Liver (tissue), 3 donors: Measurements from ENCODE around the gene NOPCHAP1.

Experiments
- ATF3 ChIP-seq: IDR thresholded peaks from 2 replicates; pipeline ENCODE4 v1.6.1; 2016; ENCODE audit warnings: antibody characterized with exemption
- CTCF ChIP-seq: fragments of 150-350 bp; IDR thresholded peaks from 2 replicates; pipeline ENCODE4 v1.5.1; 2017; ENCODE audit warnings: improper control_type of control experiment, low read depth, low read length; ENCODE audit not compliant: missing input control
- RAD21 ChIP-seq, 2 donors: IDR thresholded peaks; 2 replicates each; pipeline ENCODE4 v1.6.1; 2016; ENCODE audit warnings: antibody characterized with exemption in 2 of 2, mild to moderate bottlenecking in 2 of 2
- donor health status: healthy.
- donor health status: healthy.

GRCh38 chr12:105014603-105015002 lies 28.5 kb downstream of the NOPCHAP1 start:
- peak; percentile 39 to 52 for TF ChIP-seq RAD21 (IDR thresholded peaks at IDR 0.05)
- TF ChIP-seq CTCF = no peak
- TF ChIP-seq ATF3 = peak; percentile 34
